SJSA1 (cell line): ENCODE results near the gene TSHZ2. TPM values are rescaled to one million over a fixed set of nuclear protein-coding genes. Genes with fewer than 3 reads are reported as not detected.

Source experiments
- DNase-seq, 2 experiments: peaks; one replicate each; pipeline ENCODE4 v3.0.0-alpha.2; 2015 to 2020; ENCODE audit warnings: low spot score in 2 of 2, low read depth in 1 of 2
- H3K27ac ChIP-seq: fragments of 250-450 bp; sonication (Bioruptor Pico); 2 replicates; pipeline ENCODE4 v1.5.1; 2020; ENCODE audit warnings: mild to moderate bottlenecking, moderate library complexity
- H3K27me3 ChIP-seq: fragments of 250-450 bp; sonication (Bioruptor Pico); replicated peaks from 2 replicates; pipeline ENCODE4 v1.5.1; 2020; ENCODE audit warnings: mild to moderate bottlenecking, moderate library complexity
- H3K36me3 ChIP-seq: fragments of 250-450 bp; sonication (Bioruptor Pico); 2 replicates; pipeline ENCODE4 v1.5.1; 2020; ENCODE audit warnings: mild to moderate bottlenecking
- H3K4me1 ChIP-seq: fragments of 250-450 bp; sonication (Bioruptor Pico); replicated peaks from 2 replicates; pipeline ENCODE4 v1.6.1; 2021; ENCODE audit warnings: mild to moderate bottlenecking
- H3K4me3 ChIP-seq: fragments of 250-450 bp; sonication (Bioruptor Pico); 2 replicates; pipeline ENCODE4 v1.5.1; 2020; ENCODE audit warnings: mild to moderate bottlenecking
- H3K9me3 ChIP-seq: fragments of 250-450 bp; sonication (Bioruptor Pico); replicated peaks from 2 replicates; pipeline ENCODE4 v1.5.1; 2020; ENCODE audit warnings: mild to moderate bottlenecking
- total RNA-seq: library from RNA; depleted of rRNA; stranded (reverse); fragments of >200 nt; shearing (Covaris generic); gene quantifications from 2 replicates; pipeline ENCODE4 v1.2.3, GENCODE V29; 2014

Gene TSHZ2
- total RNA-seq, 1 experiment from 2014 or later = not detected

GRCh38 chr20:53055367-53056067 lies 83.4 kb downstream of the TSHZ2 start:
- Histone ChIP-seq H3K27me3 (no peaks in the 10 kb centered on the region), H3K36me3 (no peaks in the 10 kb centered on the region), H3K27ac (no peak overlapping the region)

GRCh38 chr20:53057579-53057978 lies 85.4 kb downstream of the TSHZ2 start:
- H3K9me3 ChIP-seq = no peaks in the 10 kb centered on the region
- no peaks in the 10 kb centered on the region for H3K36me3 ChIP-seq
- no peak for DNase-seq

More at GRCh38 chr20:53055367-53056067, 83.4 kb downstream of the TSHZ2 start:
- Histone ChIP-seq H3K4me1 (no peaks in the 10 kb centered on the region), H3K9me3 (no peaks in the 10 kb centered on the region), H3K4me3 (no peak overlapping the region)
- no peak for DNase-seq

GRCh38 chr20:53059848-53060247 lies 87.7 kb downstream of the TSHZ2 start:
- H3K27me3 ChIP-seq = peaks cover 3% of the 10 kb centered on the region; the same call in 1 of the 2 replicates
- H3K9me3 ChIP-seq = no peaks in the 10 kb centered on the region
- no peaks in the 10 kb centered on the region for H3K4me1 ChIP-seq
- H3K27ac ChIP-seq = no peak overlapping the region
- no peak for DNase-seq
- H3K4me3 ChIP-seq = no peak overlapping the region
- H3K36me3 ChIP-seq = no peaks in the 10 kb centered on the region

More at GRCh38 chr20:53057579-53057978, 85.4 kb downstream of the TSHZ2 start:
- Histone ChIP-seq H3K4me1 (no peaks in the 10 kb centered on the region), H3K27me3 (no peaks in the 10 kb centered on the region), H3K27ac (no peak overlapping the region), H3K4me3 (no peak overlapping the region)

- no peaks in the 10 kb centered on the region for H3K36me3 ChIP-seq
- H3K27ac ChIP-seq = no peak overlapping the region
- H3K4me1 ChIP-seq = no peaks in the 10 kb centered on the region
- H3K27me3 ChIP-seq = peaks cover 6% of the 10 kb centered on the region; the same call in 1 of the 2 replicates
- no peak overlapping the region for H3K4me3 ChIP-seq
- H3K9me3 ChIP-seq = no peaks in the 10 kb centered on the region
- DNase-seq = no peak
Measured at GRCh38 chr20:53061192-53062108, 89.3 kb downstream of the TSHZ2 start.

- H3K27me3 ChIP-seq = peaks cover 6% of the 10 kb centered on the region; the same call in 1 of the 2 replicates
- no peak overlapping the region for H3K4me3 ChIP-seq
- H3K4me1 ChIP-seq = no peaks in the 10 kb centered on the region
- DNase-seq = no peak
- 0 out of 2 replicates have a peak, but pooled peaks cover 2% of the 10 kb centered on the region for H3K9me3 ChIP-seq
- H3K36me3 ChIP-seq = no peaks in the 10 kb centered on the region
- H3K27ac ChIP-seq = no peak overlapping the region
Measured at GRCh38 chr20:53064935-53065334, 92.8 kb downstream of the TSHZ2 start.

- no peak overlapping the region for H3K4me3 ChIP-seq
- H3K27ac ChIP-seq = no peak overlapping the region
- no peak for DNase-seq
- H3K9me3 ChIP-seq = 0 out of 2 replicates have a peak, but pooled peaks cover 2% of the 10 kb centered on the region
- H3K27me3 ChIP-seq = peaks cover 6% of the 10 kb centered on the region; the same call in 1 of the 2 replicates
- H3K4me1 ChIP-seq = peaks cover 8% of the 10 kb centered on the region; the same call in 1 of the 2 replicates
- no peaks in the 10 kb centered on the region for H3K36me3 ChIP-seq
Measured at GRCh38 chr20:53068241-53068640, 96.1 kb downstream of the TSHZ2 start.

GRCh38 chr20:53069132-53069531 lies 97.0 kb downstream of the TSHZ2 start:
- Histone ChIP-seq H3K27ac (no peak overlapping the region), H3K36me3 (no peaks in the 10 kb centered on the region), H3K4me3 (no peak overlapping the region), H3K4me1 (peaks cover 8% of the 10 kb centered on the region; the same call in 1 of the 2 replicates), H3K9me3 (0 out of 2 replicates have a peak, but pooled peaks cover 2% of the 10 kb centered on the region), H3K27me3 (peaks cover 6% of the 10 kb centered on the region; the same call in 1 of the 2 replicates)
- no peak for DNase-seq

GRCh38 chr20:53070224-53070623 lies 98.1 kb downstream of the TSHZ2 start:
- Histone ChIP-seq H3K36me3 (no peaks in the 10 kb centered on the region), H3K27ac (no peak overlapping the region), H3K27me3 (no peaks in the 10 kb centered on the region), H3K4me3 (no peak overlapping the region), H3K4me1 (peaks cover 13% of the 10 kb centered on the region; the same call in 1 of the 2 replicates), H3K9me3 (0 out of 2 replicates have a peak, but pooled peaks cover 2% of the 10 kb centered on the region)
- DNase-seq = no peak

- no peaks in the 10 kb centered on the region for H3K36me3 ChIP-seq
- H3K4me1 ChIP-seq = peaks cover 13% of the 10 kb centered on the region; the same call in 1 of the 2 replicates
- no peak overlapping the region for H3K4me3 ChIP-seq
- no peak for DNase-seq
- no peak overlapping the region for H3K27ac ChIP-seq
- 0 out of 2 replicates have a peak, but pooled peaks cover 2% of the 10 kb centered on the region for H3K9me3 ChIP-seq
- no peaks in the 10 kb centered on the region for H3K27me3 ChIP-seq
Measured at GRCh38 chr20:53070706-53071392, 98.7 kb downstream of the TSHZ2 start.

GRCh38 chr20:53071833-53072232 lies 99.7 kb downstream of the TSHZ2 start:
- Histone ChIP-seq H3K27ac (no peak overlapping the region), H3K27me3 (no peaks in the 10 kb centered on the region), H3K36me3 (no peaks in the 10 kb centered on the region), H3K4me1 (peaks cover 13% of the 10 kb centered on the region; the same call in 1 of the 2 replicates), H3K4me3 (no peak overlapping the region), H3K9me3 (0 out of 2 replicates have a peak, but pooled peaks cover 2% of the 10 kb centered on the region)
- DNase-seq = no peak

- peaks cover 13% of the 10 kb centered on the region; the same call in 1 of the 2 replicates for H3K4me1 ChIP-seq
- H3K9me3 ChIP-seq = 0 out of 2 replicates have a peak, but pooled peaks cover under 1% of the 10 kb centered on the region
- DNase-seq = no peak
- H3K36me3 ChIP-seq = no peaks in the 10 kb centered on the region
- no peak overlapping the region for H3K4me3 ChIP-seq
- H3K27ac ChIP-seq = no peak overlapping the region
- H3K27me3 ChIP-seq = no peaks in the 10 kb centered on the region
Measured at GRCh38 chr20:53072923-53073579, 100.9 kb downstream of the TSHZ2 start.

- Histone ChIP-seq H3K36me3 (no peaks in the 10 kb centered on the region), H3K4me3 (no peak overlapping the region), H3K4me1 (peaks cover 13% of the 10 kb centered on the region; the same call in 1 of the 2 replicates), H3K27me3 (no peaks in the 10 kb centered on the region), H3K9me3 (no peaks in the 10 kb centered on the region), H3K27ac (no peak overlapping the region)
- DNase-seq = no peak
Measured at GRCh38 chr20:53073636-53074415, 101.7 kb downstream of the TSHZ2 start.
